SU-DHL-6 (cell line): ENCODE measurements around the gene RENBP.

Source experiments
- EZH2phosphoT487 ChIP-seq: fragments of 200-600 bp; sonication (generic), shearing (Covaris generic); conservative IDR thresholded peaks from 2 replicates; pipeline ENCODE4 v1.6.1; 2018; ENCODE audit warnings: mild to moderate bottlenecking, antibody characterized with exemption, low read length, moderate library complexity, mixed read lengths
- TF ChIP-seq, protein P1 (sequence below): fragments of 200-600 bp; sonication (generic); IDR thresholded peaks from one replicate; pipeline ENCODE4 v1.5.1; 2017; ENCODE audit warnings: antibody characterized with exemption, mild to moderate bottlenecking, low read length, moderate library complexity; ENCODE audit not compliant: insufficient read depth, poor library complexity, severe bottlenecking

DNA sequence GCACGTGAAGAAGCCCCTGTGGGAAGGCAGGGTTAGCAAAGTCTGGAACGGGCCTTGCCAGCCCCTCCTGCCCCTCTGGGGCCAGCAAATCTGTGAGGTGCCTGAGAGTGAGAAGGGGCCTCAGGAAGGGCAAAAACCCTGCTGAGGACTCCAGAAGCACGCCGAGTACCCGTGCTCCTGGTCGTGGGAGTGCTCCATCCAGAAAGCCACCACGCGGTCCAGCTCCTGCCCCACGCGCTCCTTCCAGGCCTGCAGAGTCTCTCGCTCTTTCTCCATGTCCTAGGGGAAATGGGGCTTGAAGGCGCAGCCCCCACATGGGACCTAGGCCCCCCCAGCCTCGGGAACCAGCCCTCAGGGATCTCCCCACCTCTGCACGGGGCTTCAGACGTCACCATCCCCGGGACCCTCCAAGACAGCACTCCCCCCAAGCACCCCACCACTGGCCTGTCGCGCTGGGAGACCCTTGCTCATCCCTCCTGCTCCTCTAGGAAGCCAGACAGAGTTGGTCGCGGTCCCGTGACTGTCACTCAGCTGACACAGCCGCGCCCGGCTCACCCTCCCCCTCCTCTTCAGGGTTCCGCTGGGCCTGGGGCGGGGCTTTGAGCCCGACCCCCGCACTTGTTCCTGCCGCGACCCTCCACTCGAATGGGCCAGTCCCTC is at the start of gene RENBP:
- TF ChIP-seq, protein P1, sequence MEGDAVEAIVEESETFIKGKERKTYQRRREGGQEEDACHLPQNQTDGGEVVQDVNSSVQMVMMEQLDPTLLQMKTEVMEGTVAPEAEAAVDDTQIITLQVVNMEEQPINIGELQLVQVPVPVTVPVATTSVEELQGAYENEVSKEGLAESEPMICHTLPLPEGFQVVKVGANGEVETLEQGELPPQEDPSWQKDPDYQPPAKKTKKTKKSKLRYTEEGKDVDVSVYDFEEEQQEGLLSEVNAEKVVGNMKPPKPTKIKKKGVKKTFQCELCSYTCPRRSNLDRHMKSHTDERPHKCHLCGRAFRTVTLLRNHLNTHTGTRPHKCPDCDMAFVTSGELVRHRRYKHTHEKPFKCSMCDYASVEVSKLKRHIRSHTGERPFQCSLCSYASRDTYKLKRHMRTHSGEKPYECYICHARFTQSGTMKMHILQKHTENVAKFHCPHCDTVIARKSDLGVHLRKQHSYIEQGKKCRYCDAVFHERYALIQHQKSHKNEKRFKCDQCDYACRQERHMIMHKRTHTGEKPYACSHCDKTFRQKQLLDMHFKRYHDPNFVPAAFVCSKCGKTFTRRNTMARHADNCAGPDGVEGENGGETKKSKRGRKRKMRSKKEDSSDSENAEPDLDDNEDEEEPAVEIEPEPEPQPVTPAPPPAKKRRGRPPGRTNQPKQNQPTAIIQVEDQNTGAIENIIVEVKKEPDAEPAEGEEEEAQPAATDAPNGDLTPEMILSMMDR, result no peak
- no peak for TF ChIP-seq EZH2phosphoT487
